ENCODE results near the gene DOCK3. TPM values are rescaled to one million over a fixed set of nuclear protein-coding genes. Genes with fewer than 3 reads are reported as not detected.
"Not testable (repeated sequence)": the region's sequence is repeated elsewhere in the genome, so short reads cannot be mapped to it uniquely, and the experiment has no call there.

Gene DOCK3
- polyA plus RNA-seq, 4 donors, result 1.3 to 1.8 (median 1.6) TPM

- DNase-seq (ENCODE audit: low read depth in 4 of 4, low spot score in 3 of 4), result no peak
These were observed 25.2 kb upstream of the DOCK3 start for GRCh38 chr3:50649451-50649931.

- DNase-seq (ENCODE audit: low read depth in 4 of 4, low spot score in 3 of 4), result no peak
These were observed 24.7 kb upstream of the DOCK3 start for GRCh38 chr3:50650018-50650417.

- no peak for DNase-seq (ENCODE audit: low read depth in 4 of 4, low spot score in 3 of 4)
These were observed 23.3 kb upstream of the DOCK3 start for GRCh38 chr3:50651445-50651844.

GRCh38 chr3:50651920-50652529 lies 22.7 kb upstream of the DOCK3 start:
- DNase-seq (ENCODE audit: low read depth in 4 of 4, low spot score in 3 of 4), result no peak

GRCh38 chr3:50652709-50653108 lies 22.0 kb upstream of the DOCK3 start:
- DNase-seq (ENCODE audit: low read depth in 4 of 4, low spot score in 3 of 4), result no peak

GRCh38 chr3:50653937-50654595 lies 20.7 kb upstream of the DOCK3 start:
- no peak for DNase-seq (ENCODE audit: low read depth in 4 of 4, low spot score in 3 of 4)

GRCh38 chr3:50655009-50655830 lies 19.5 kb upstream of the DOCK3 start:
- DNase-seq (ENCODE audit: low read depth in 4 of 4, low spot score in 3 of 4), result no peak

- no peak for DNase-seq (ENCODE audit: low read depth in 4 of 4, low spot score in 3 of 4)
These were observed 18.1 kb upstream of the DOCK3 start for GRCh38 chr3:50656417-50657195.

GRCh38 chr3:50657407-50657806 lies 17.3 kb upstream of the DOCK3 start:
- DNase-seq (ENCODE audit: low read depth in 4 of 4, low spot score in 3 of 4), result no peak

GRCh38 chr3:50657816-50658215 lies 16.9 kb upstream of the DOCK3 start:
- DNase-seq (ENCODE audit: low read depth in 4 of 4, low spot score in 3 of 4), result no peak

- no peak for DNase-seq (ENCODE audit: low read depth in 4 of 4, low spot score in 3 of 4)
These were observed 16.3 kb upstream of the DOCK3 start for GRCh38 chr3:50658416-50658815.

GRCh38 chr3:50658831-50659230 lies 15.9 kb upstream of the DOCK3 start:
- DNase-seq (ENCODE audit: low read depth in 4 of 4, low spot score in 3 of 4), result no peak

- no peak for DNase-seq (ENCODE audit: low read depth in 4 of 4, low spot score in 3 of 4)
These were observed 14.3 kb upstream of the DOCK3 start for GRCh38 chr3:50660386-50660785.

- DNase-seq (ENCODE audit: low read depth in 4 of 4, low spot score in 3 of 4), result no peak
These were observed 13.3 kb upstream of the DOCK3 start for GRCh38 chr3:50661321-50661837.

GRCh38 chr3:50662408-50662807 lies 12.3 kb upstream of the DOCK3 start:
- no peak for DNase-seq (ENCODE audit: low read depth in 4 of 4, low spot score in 3 of 4)

GRCh38 chr3:50665081-50665840 lies 9.5 kb upstream of the DOCK3 start:
- no peak for DNase-seq (ENCODE audit: low read depth in 4 of 4, low spot score in 3 of 4)

GRCh38 chr3:50665841-50666115 lies 8.9 kb upstream of the DOCK3 start:
- not testable (repeated sequence) for DNase-seq (ENCODE audit: low read depth in 4 of 4, low spot score in 3 of 4)

GRCh38 chr3:50666837-50667236 lies 7.9 kb upstream of the DOCK3 start:
- DNase-seq (ENCODE audit: low read depth in 4 of 4, low spot score in 3 of 4), result no peak

GRCh38 chr3:50671331-50671730 lies 3.4 kb upstream of the DOCK3 start:
- DNase-seq (ENCODE audit: low read depth in 4 of 4, low spot score in 3 of 4), result no peak

GRCh38 chr3:50672656-50673055 lies 2.1 kb upstream of the DOCK3 start:
- DNase-seq (ENCODE audit: low read depth in 4 of 4, low spot score in 3 of 4), result no peak
